ENCODE data around the gene LPAR5.

- TF ChIP-seq CTCF (conservative IDR thresholded peaks at IDR 0.05; ENCODE audit: low read depth, low read length) (no peak), EZH2 (IDR thresholded peaks at IDR 0.05; ENCODE audit: low read length, unreplicated experiment) (no peak), EZH2phosphoT487 (IDR thresholded peaks at IDR 0.05; ENCODE audit: borderline replicate concordance, low read length) (no peak)
Observed at GRCh38 chr12:6631549-6631961, 4.2 kb downstream of the LPAR5 start.

Measured in PC-3 (cell line).